Activated T-cell treated with anti-CD3 and anti-CD28 coated beads, Interleukin-2, amount 50 U/mL, for 1 hour (primary cell): ENCODE results near the gene XPO6.
"Not testable (repeated sequence)": the region's sequence is repeated elsewhere in the genome, so short reads cannot be mapped to it uniquely, and the experiment has no call there.

Source experiments
- DNase-seq: peaks from one replicate; pipeline ENCODE4 v3.0.0-alpha.2; 2020

The XPO6 gene, protein sequence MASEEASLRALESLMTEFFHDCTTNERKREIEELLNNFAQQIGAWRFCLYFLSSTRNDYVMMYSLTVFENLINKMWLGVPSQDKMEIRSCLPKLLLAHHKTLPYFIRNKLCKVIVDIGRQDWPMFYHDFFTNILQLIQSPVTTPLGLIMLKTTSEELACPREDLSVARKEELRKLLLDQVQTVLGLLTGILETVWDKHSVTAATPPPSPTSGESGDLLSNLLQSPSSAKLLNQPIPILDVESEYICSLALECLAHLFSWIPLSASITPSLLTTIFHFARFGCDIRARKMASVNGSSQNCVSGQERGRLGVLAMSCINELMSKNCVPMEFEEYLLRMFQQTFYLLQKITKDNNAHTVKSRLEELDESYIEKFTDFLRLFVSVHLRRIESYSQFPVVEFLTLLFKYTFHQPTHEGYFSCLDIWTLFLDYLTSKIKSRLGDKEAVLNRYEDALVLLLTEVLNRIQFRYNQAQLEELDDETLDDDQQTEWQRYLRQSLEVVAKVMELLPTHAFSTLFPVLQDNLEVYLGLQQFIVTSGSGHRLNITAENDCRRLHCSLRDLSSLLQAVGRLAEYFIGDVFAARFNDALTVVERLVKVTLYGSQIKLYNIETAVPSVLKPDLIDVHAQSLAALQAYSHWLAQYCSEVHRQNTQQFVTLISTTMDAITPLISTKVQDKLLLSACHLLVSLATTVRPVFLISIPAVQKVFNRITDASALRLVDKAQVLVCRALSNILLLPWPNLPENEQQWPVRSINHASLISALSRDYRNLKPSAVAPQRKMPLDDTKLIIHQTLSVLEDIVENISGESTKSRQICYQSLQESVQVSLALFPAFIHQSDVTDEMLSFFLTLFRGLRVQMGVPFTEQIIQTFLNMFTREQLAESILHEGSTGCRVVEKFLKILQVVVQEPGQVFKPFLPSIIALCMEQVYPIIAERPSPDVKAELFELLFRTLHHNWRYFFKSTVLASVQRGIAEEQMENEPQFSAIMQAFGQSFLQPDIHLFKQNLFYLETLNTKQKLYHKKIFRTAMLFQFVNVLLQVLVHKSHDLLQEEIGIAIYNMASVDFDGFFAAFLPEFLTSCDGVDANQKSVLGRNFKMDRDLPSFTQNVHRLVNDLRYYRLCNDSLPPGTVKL

GRCh38 chr16:28211758-28212531 is at the start of gene XPO6:
TSS of gene XPO6 (minus strand) at chr16:28211965. CDS start at chr16:28211368, 597 bp downstream.
- DNase-seq: peak; percentile 99

DNA sequence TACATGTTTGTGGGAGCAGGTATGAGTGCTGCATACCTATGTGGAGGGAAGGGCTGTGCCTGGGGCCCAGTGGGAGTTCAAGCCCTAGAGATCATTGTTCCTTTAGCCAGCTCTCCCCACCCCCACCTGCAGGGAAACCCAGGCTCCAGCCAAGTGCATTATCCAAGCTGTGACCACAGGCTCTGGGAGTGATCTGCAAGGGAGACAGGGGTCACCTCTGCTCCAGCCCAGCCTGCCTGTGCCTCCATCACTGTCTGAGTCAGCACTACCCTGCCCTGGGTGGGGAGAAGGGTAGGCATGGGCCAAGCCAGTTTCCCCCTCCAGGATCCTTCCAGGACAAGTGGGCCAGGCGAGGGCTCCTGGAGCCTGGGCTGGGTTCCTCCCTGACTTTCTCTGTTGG is 48.4 kb upstream of the XPO6 start:
- DNase-seq: no peak

- DNase-seq: no peak
Observed at GRCh38 chr16:28259781-28260150, 48.0 kb upstream of the XPO6 start.

DNA sequence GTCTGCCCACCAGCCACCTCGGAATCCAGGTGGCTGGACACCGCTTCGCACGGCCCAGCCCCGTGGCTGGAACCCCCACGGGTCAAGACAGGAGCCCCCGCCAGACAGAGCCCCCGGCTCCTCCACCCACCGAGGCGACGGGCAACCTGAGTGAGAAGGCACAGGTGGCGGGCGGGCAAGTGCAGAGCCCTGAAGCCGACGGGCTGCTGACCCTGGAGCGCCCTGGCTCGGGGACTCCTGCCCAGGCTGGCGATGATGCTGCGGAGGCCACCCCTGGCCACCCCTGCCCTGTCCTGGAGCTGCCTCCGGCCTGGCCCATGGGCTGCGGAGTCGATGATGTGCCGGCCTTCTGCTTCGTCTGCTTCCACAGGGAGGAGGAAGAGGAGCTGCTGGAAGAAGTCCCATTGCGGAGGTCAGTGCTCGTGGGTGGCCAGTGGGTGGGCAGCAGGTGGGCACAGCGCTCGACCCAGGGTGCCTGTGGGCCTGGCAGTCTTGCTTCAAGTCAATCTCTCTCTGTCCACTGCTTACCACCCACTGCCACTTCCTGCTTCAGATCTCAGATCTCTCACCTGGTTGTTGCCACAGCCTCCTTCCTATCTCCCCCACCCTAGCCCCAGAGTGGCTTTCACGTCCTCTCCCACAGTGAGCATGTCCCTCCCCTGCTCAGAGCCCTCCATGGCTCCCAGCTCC is 47.5 kb upstream of the XPO6 start:
- DNase-seq: no peak

- no peak for DNase-seq
Observed at GRCh38 chr16:28258567-28258966, 46.8 kb upstream of the XPO6 start.

DNA sequence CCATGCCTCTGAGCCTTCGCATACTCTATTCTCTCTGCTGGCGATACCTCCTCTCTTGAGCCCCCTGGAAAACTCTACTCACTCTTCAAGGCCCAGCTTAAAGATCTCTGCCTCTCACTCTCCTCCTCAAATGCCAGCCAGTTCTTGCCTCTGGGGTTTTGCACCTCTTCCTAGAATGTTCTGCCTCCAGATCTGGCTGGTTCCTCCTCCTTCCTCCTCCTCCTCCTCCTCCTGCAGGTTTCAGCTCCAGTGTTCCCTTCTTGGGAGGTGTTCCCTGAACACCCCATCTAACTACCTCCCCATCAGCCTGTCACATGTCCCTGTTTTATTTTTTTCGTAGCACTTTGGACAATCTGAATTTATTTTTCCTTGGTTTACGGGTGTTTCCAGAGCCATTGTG is 45.5 kb upstream of the XPO6 start:
- DNase-seq: no peak

DNA sequence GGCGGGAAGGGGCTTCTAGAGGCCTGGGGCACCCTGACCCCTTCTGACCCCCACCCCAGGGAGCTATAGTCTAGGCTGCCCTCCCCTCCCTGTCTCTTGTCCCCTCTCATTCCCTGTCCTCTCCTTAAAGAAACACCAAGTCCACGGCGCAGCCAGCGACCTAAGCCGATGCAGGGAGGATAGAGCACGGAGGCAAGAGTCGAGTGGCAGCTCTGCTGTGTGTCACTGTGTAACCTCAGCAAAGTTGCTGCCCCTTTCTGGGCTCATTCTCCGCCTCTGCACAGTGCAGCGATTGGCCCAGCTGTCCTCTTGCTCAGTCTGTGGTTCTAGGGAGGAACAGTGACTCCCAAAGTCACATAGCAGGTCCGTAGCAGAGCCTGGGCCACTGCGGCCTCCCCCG is 44.1 kb upstream of the XPO6 start:
- no peak for DNase-seq

- no peak for DNase-seq
Observed at GRCh38 chr16:28254158-28254557, 42.4 kb upstream of the XPO6 start.

DNA sequence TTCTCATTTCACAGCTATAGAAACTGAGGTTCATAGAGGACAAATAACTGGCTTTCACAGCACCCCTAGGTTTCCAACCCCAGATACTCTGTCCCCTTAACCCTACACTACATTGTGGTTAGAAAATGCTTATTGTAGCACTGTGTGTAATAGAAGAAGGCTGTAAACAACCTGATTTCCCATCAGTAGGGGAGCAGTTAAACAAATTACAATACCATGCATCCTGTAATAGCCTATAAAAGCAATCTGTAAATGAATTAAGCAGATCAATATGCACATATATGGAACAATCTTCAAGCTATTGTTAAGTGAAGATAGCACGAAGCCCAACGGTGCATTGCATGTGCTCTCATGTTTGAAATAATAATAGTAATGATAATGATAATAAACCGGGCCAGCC is 39.2 kb upstream of the XPO6 start:
- DNase-seq: no peak

- DNase-seq: not testable (repeated sequence)
Observed at GRCh38 chr16:28249483-28249882, 37.7 kb upstream of the XPO6 start.

DNA sequence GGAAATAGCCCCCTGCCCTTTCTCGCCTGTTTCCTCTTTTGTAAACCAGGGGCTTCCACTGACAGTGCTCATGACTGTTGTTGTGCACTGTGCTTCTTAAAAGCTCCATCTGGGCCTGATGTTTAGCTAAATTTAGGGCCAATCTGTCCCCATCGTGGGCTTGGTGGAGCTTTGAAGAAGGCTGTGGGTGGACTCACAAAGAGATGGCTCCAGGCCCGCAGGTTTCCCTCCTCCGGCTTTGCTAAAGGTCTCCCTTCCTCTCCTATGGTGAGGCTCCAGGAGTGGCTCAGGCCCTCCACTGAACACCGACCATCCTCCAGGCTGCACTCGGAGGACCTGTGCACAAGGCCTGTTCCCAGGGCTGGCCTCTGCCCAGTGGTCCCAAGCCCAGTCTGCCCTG is 30.2 kb upstream of the XPO6 start:
- DNase-seq: no peak

- DNase-seq: no peak
Observed at GRCh38 chr16:28237754-28238357, 26.1 kb upstream of the XPO6 start.

DNA sequence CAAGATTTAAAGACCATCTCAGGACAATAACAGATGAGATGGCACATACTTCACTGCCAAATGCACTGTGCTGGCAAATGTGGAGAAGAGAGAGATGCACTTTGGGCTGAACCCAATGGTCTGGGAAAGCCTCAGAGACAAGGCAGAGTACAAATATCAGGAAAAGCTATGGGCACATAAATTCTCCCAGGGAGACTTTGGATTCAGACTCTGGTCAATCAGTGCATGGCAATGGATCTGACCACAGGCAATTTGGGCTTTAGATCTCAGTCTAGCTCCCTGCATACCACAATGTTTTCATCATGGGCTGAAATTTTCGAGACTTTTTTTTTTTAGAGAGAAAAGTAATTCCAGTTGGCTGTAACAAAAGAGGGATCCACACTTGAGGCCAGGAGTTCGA is 20.0 kb upstream of the XPO6 start:
- DNase-seq: no peak

DNA sequence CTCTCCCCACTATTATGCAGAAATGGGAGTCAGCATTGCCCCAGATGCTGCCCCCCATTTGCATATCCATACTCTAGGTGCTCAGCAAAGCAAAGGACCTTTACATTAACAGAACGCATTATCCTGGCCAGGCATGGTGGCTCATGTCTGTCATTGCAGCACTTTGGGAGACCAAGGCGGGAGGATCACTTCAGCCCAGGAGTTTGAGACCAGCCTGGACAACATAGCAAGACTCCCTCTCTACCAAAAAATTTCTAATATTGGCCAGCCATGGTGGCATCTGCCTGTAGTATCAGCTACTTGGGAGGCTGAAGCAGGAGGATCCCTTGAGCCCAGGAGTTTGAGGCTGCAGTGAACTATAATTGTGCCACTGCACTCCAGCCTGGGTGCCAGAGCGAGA is 12.1 kb upstream of the XPO6 start:
- DNase-seq: not testable (repeated sequence)

DNA sequence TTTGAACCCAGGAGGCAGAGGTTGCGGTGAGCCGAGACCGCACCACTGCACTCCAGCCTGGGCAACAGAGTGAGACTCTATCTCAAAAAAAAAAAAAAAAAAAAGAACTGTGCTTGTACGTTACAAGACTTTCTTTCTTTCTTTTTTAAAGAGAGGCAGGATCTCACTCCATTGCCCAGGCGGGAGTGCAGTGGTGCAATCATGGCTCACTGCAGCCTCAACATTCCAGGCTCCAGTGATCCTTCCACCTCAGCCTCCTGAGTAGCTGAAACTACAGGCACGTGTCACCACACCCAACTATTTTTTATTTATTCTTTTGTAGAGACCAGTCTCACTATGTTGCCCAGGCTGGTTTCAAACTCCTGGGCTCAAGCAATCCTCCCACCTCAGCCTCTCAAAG is 8.0 kb upstream of the XPO6 start:
- DNase-seq: not testable (repeated sequence)

- DNase-seq: no peak
Observed at GRCh38 chr16:28219282-28219681, 7.5 kb upstream of the XPO6 start.

DNA sequence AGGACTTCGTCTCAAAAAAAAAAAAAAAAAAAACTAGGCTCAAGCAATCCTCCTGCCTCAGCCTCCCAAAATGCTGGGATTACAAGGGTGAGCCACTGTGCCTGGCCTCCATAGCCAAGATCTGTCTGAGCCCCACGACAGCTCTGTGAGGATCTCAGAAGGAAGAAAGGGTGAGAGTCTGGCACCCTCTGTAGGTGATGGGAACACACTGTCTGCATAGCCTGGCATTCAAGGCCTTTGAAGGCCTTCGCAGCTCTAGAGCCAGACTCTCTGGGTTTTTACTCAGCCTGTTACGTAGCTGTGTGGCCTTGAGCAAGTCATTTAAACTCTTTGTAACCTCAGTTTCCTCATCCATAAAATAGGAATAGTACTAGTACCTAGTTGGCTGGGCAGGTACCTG is 6.3 kb upstream of the XPO6 start:
- peak; percentile 53 for DNase-seq

DNA sequence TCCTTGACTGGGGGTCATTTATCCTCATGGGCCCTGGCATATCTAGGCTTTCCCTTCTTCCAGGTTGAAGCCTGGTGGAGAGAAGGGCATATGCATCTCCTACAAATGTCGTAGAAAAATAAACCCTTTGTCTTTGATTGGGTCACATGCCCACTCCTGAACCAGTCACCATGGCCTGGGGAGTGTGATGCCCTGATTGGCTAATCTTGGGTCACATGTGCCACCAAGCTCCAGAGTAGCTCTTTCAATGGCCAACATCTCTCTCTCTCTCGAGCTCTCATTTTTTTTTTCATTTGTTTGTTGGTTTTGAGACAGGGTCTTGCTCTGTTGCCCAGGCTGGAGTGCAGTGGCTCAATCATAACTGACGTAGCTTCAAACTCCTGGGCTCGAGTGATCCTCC is 5.6 kb upstream of the XPO6 start:
- DNase-seq: no peak

- no peak for DNase-seq
Observed at GRCh38 chr16:28213396-28213795, 1.6 kb upstream of the XPO6 start.

GRCh38 chr16:28212532-28212873 is 738 bp upstream of the XPO6 start:
- no peak for DNase-seq

- DNase-seq: peak; percentile 73
Observed at GRCh38 chr16:28210979-28211588, 681 bp downstream of the XPO6 start.
